Uterus (tissue), 4 donors: ENCODE data around the gene CCDC60. TPM values are rescaled to one million over a fixed set of nuclear protein-coding genes. Genes with fewer than 3 reads are reported as not detected.

Source experiments
- DNase-seq, 2 donors: peaks; one replicate each; pipeline ENCODE4 v3.0.0-alpha.2; 2019 to 2020
- H3K27ac ChIP-seq, 2 donors: fragments of 200-600 bp; sonication (generic); 1 replicate in 1 of 2; 2 replicates in 1 of 2; pipeline ENCODE4 v1.5.1; 2016 to 2018
- H3K27me3 ChIP-seq, 2 donors: fragments of 200-600 bp; sonication (generic); one replicate each; pipeline ENCODE4 v1.5.1; 2018 to 2019; ENCODE audit warnings: control low read depth in 1 of 2
- H3K36me3 ChIP-seq, 2 donors: fragments of 200-600 bp; sonication (generic); one replicate each; pipeline ENCODE4 v1.5.1; 2019; ENCODE audit warnings: control low read depth in 1 of 2
- H3K4me1 ChIP-seq, 2 donors: fragments of 200-600 bp; sonication (generic); one replicate each; pipeline ENCODE4 v1.5.1; 2018 to 2019; ENCODE audit warnings: control low read depth in 1 of 2
- H3K4me3 ChIP-seq, 2 donors: fragments of 200-600 bp; sonication (generic); 1 replicate in 1 of 2; 2 replicates in 1 of 2; pipeline ENCODE4 v1.5.1; 2018 to 2019; ENCODE audit warnings: mild to moderate bottlenecking in 1 of 2
- H3K9me3 ChIP-seq, 2 donors: fragments of 200-600 bp; sonication (generic); one replicate each; pipeline ENCODE4 v1.5.1; 2019; ENCODE audit warnings: control low read depth in 1 of 2
- POLR2A ChIP-seq, 2 donors: fragments of 450-650 bp; IDR thresholded peaks; one replicate each; pipeline ENCODE4 v1.6.1; 2016; ENCODE audit warnings: antibody characterized with exemption in 2 of 2, mild to moderate bottlenecking in 1 of 2, moderate library complexity in 1 of 2
- intact Hi-C: fragments of 100-400 bp; cut with DNase I; formaldehyde crosslinking; loops from one replicate; pipeline ENCODE4 v1.15.1; 2023; ENCODE audit warnings: low total_unique reads
- total RNA-seq, 4 donors: library from RNA; depleted of rRNA in 3 of 4; stranded (reverse); fragments of >200 nt in 3 of 4; gene quantifications; one replicate each; pipeline versions ENCODE4 v1.1.0 to v1.2.4, GENCODE V29; 2014 to 2023
- TF ChIP-seq, protein P1 (sequence below), 4 experiments: fragments of 200-600 bp in 2 of 4; fragments of 450-650 bp in 2 of 4; sonication (generic) in 2 of 4; IDR thresholded peaks; one replicate each; pipeline ENCODE4 v1.5.1; 2016 to 2019; ENCODE audit warnings: antibody characterized with exemption in 4 of 4, mild to moderate bottlenecking in 2 of 4, moderate library complexity in 1 of 4
- donor health status: DM: yes; HTN: yes; CAD: no.

CCDC60 gene
- total RNA-seq, 4 donors from 2014 or later, result 2.4 TPM; not detected in 3

DNA sequence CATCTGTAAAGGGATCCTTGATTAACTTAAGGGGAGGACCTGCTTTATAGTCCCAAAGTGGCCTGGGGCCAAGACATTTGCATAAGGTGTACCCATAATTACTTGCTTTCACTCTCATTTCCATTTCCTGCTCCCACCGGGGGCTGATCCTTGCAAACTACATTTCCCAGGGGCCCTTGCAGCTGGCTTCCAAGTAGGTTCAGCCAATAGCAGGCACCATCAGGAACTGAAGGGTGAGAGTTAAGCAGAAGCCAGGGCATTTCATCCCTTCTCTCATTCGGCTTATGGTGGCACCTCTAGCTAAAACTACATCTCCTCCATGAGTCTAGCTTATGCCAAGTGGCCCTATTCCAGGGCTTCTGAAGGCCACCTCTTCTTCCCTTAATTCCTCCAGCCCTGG lies 88.8 kb downstream of the CCDC60 start:
- H3K4me1 ChIP-seq, result no peaks in the 10 kb centered on the region
- H3K27me3 ChIP-seq, result no peaks in the 10 kb centered on the region
- no peaks in the 10 kb centered on the region for H3K9me3 ChIP-seq
- no peak overlapping the region for H3K27ac ChIP-seq
- H3K36me3 ChIP-seq, result no peaks in the 10 kb centered on the region
- TF ChIP-seq POLR2A (IDR thresholded peaks at IDR 0.05), result no peak
- TF ChIP-seq, protein P1, sequence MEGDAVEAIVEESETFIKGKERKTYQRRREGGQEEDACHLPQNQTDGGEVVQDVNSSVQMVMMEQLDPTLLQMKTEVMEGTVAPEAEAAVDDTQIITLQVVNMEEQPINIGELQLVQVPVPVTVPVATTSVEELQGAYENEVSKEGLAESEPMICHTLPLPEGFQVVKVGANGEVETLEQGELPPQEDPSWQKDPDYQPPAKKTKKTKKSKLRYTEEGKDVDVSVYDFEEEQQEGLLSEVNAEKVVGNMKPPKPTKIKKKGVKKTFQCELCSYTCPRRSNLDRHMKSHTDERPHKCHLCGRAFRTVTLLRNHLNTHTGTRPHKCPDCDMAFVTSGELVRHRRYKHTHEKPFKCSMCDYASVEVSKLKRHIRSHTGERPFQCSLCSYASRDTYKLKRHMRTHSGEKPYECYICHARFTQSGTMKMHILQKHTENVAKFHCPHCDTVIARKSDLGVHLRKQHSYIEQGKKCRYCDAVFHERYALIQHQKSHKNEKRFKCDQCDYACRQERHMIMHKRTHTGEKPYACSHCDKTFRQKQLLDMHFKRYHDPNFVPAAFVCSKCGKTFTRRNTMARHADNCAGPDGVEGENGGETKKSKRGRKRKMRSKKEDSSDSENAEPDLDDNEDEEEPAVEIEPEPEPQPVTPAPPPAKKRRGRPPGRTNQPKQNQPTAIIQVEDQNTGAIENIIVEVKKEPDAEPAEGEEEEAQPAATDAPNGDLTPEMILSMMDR (IDR thresholded peaks at IDR 0.05), result no peak
- H3K4me3 ChIP-seq, result no peak overlapping the region
- intact Hi-C loops, result no loop called here
- no peak for DNase-seq

DNA sequence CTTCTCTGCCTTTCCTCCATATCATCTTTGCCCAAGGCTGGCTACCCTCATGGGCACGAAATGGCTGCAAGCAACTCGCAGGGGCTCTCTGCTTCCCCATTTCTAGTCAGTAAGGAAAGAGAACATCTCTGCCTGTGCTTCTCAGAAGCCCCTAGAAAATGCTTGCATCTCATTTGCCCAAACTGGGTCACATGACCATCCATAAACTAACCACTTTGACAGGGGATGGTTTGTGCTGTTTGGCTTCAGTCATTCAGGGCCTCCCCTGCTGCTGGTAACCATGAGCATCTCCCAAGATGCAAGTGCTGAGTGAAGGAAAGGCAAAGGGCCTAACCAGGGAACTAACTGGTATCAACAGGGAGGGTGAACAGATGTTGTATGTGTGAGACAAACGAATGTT lies 91.1 kb downstream of the CCDC60 start:
- H3K36me3 ChIP-seq, result no peaks in the 10 kb centered on the region
- no peak for DNase-seq
- no peaks in the 10 kb centered on the region for H3K4me1 ChIP-seq
- no peaks in the 10 kb centered on the region for H3K9me3 ChIP-seq
- no peak for TF ChIP-seq POLR2A (IDR thresholded peaks at IDR 0.05)
- TF ChIP-seq, protein P1 (IDR thresholded peaks at IDR 0.05), result no peak
- no peak overlapping the region for H3K27ac ChIP-seq
- no peak overlapping the region for H3K4me3 ChIP-seq
- no peaks in the 10 kb centered on the region for H3K27me3 ChIP-seq
- intact Hi-C loops, result no loop called here

DNA sequence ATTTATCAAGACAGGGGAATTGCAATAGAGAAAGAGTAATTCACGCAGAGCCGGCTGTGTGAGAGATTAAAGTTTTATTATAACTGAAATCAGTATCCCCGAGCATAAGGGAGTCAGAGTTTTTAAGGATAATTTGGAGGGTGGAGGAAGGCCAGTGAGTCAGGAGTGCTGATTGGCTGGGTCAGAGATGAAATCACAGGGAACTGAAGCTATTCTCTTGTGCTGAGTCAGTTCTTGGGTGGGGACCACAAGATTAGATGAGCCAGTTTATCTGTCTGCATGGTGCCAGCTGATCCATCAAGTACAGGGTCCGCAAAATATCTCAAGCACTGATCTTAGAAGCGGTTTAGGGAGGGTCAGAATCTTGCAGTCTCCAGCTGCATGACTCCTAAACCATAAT lies 96.6 kb downstream of the CCDC60 start:
- Histone ChIP-seq H3K27ac (no peak overlapping the region), H3K27me3 (no peaks in the 10 kb centered on the region), H3K4me1 (no peaks in the 10 kb centered on the region), H3K36me3 (no peaks in the 10 kb centered on the region), H3K4me3 (no peak overlapping the region), H3K9me3 (no peaks in the 10 kb centered on the region)
- TF ChIP-seq POLR2A (IDR thresholded peaks at IDR 0.05), result no peak
- TF ChIP-seq, protein P1 (IDR thresholded peaks at IDR 0.05), result no peak
- no peak for DNase-seq
- intact Hi-C loops, result no loop called here

DNA sequence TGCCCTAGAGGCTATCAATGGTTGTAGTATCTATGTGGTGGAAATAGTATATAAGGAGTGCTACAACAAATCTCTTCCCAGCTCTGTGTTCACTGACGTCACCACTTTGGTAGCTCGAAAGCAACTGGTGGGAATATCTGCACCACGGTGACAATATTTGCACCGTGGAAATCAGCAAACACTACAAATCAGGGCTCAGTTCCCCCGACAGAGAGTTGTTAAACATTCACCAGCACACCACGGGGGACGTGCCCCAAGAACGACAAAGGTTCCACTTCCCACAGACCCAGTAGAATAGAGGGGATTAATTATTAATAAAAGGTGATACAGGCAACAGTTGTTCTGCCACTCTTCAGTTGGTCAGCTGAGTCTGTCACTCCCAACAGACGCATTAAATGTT lies 98.4 kb downstream of the CCDC60 start:
- TF ChIP-seq, protein P1 (IDR thresholded peaks at IDR 0.05), result no peak
- no peak for TF ChIP-seq POLR2A (IDR thresholded peaks at IDR 0.05)
- H3K27me3 ChIP-seq, result no peaks in the 10 kb centered on the region
- H3K9me3 ChIP-seq, result no peaks in the 10 kb centered on the region
- intact Hi-C loops, result no loop called here
- no peaks in the 10 kb centered on the region for H3K36me3 ChIP-seq
- no peak for DNase-seq
- H3K4me3 ChIP-seq, result no peak overlapping the region
- H3K27ac ChIP-seq, result no peak overlapping the region
- no peaks in the 10 kb centered on the region for H3K4me1 ChIP-seq

DNA sequence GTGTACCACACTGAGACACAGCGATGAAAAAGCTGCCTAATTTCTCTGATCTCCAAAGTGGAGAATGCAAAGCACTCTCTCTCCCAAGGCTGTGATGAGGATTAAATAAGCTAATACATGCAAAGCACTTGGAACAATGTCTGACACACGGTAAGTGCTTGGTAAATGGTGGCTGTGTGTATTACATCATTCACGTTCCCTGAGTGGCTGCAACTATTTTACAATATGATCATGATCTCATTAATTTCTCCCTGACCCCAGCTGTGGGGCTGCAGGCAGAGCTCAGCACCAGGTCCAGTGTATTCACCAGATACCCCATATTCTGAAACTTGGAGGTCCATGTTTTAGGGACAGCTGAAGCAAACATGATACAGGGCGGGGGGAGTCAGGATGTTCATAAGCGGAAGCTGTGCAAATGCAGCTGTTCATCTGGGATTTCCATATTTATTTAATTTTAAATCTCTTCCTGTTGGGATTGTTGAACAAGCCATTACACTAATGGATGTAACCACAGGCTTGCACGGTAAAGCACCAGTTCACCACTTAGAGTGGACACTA lies 106.4 kb downstream of the CCDC60 start:
- H3K4me3 ChIP-seq, result no peak overlapping the region
- H3K4me1 ChIP-seq, result no peaks in the 10 kb centered on the region
- H3K27ac ChIP-seq, result no peak overlapping the region
- H3K27me3 ChIP-seq, result no peaks in the 10 kb centered on the region
- TF ChIP-seq, protein P1 (IDR thresholded peaks at IDR 0.05), result no peak
- no peak for TF ChIP-seq POLR2A (IDR thresholded peaks at IDR 0.05)
- H3K36me3 ChIP-seq, result no peaks in the 10 kb centered on the region
- no peak for DNase-seq
- intact Hi-C loops, result no loop called here
- H3K9me3 ChIP-seq, result no peaks in the 10 kb centered on the region
